GM21529 (cell line): ENCODE results near the gene SPATA12.

Experiments
- ATAC-seq: cut with Tn5 transposase; IDR thresholded peaks from one replicate; pipeline ENCODE4 v1.9.1; 2021; ENCODE audit not compliant: unreplicated experiment

The SPATA12 gene

GRCh38 chr3:57048728-57049127 lies 11.7 kb upstream of the SPATA12 start:
- ATAC-seq: no peak

- no peak for ATAC-seq
These were observed 7.8 kb upstream of the SPATA12 start for GRCh38 chr3:57052662-57053061.

GRCh38 chr3:57053122-57053521 lies 7.3 kb upstream of the SPATA12 start:
- no peak for ATAC-seq

- no peak for ATAC-seq
These were observed 3.1 kb upstream of the SPATA12 start for GRCh38 chr3:57057351-57057750.

- no peak for ATAC-seq
These were observed 1.1 kb upstream of the SPATA12 start for GRCh38 chr3:57059411-57059810.

GRCh38 chr3:57061556-57061955 lies 1.1 kb downstream of the SPATA12 start:
- no peak for ATAC-seq

- no peak for ATAC-seq
These were observed 1.7 kb downstream of the SPATA12 start for GRCh38 chr3:57062101-57062631.

- no peak for ATAC-seq
These were observed 2.6 kb downstream of the SPATA12 start for GRCh38 chr3:57063032-57063431.

- ATAC-seq: no peak
These were observed 3.5 kb downstream of the SPATA12 start for GRCh38 chr3:57064001-57064400.

- ATAC-seq: no peak
These were observed 4.1 kb downstream of the SPATA12 start for GRCh38 chr3:57064572-57064971.

- no peak for ATAC-seq
These were observed 5.1 kb downstream of the SPATA12 start for GRCh38 chr3:57065588-57065987.

- no peak for ATAC-seq
These were observed 6.0 kb downstream of the SPATA12 start for GRCh38 chr3:57066471-57066870.

GRCh38 chr3:57068437-57069089 lies 8.1 kb downstream of the SPATA12 start:
- peak; percentile 100 for ATAC-seq

GRCh38 chr3:57069503-57069902 lies 9.0 kb downstream of the SPATA12 start:
- ATAC-seq: no peak

GRCh38 chr3:57073628-57074027 lies 13.2 kb downstream of the SPATA12 start:
- ATAC-seq: no peak

GRCh38 chr3:57074135-57074534 lies 13.7 kb downstream of the SPATA12 start:
- no peak for ATAC-seq

GRCh38 chr3:57076422-57076951 lies 16.0 kb downstream of the SPATA12 start:
- no peak for ATAC-seq

GRCh38 chr3:57077630-57078343 lies 17.3 kb downstream of the SPATA12 start:
- no peak for ATAC-seq

- ATAC-seq: no peak
These were observed 17.8 kb downstream of the SPATA12 start for GRCh38 chr3:57078344-57078634.

GRCh38 chr3:57078635-57079473 lies 18.4 kb downstream of the SPATA12 start:
- no peak for ATAC-seq

GRCh38 chr3:57079474-57079831 lies 19.0 kb downstream of the SPATA12 start:
- ATAC-seq: no peak

GRCh38 chr3:57080171-57080570 lies 19.7 kb downstream of the SPATA12 start:
- no peak for ATAC-seq
